NCI-H510A (cell line): ENCODE measurements around the gene FGD6.
"Not testable (repeated sequence)": the region's sequence is repeated elsewhere in the genome, so short reads cannot be mapped to it uniquely, and the experiment has no call there.

Experiments
- DNase-seq: peaks from one replicate; lab custom pipeline; 2025; lab: John Stamatoyannopoulos, UW

Gene FGD6

GRCh38 chr12:95126076-95126475 is 91.2 kb downstream of the FGD6 start:
- no peak for DNase-seq

- no peak for DNase-seq
Measured at GRCh38 chr12:95124106-95124505, 93.2 kb downstream of the FGD6 start.

- DNase-seq = no peak
Measured at GRCh38 chr12:95118788-95119179, 98.5 kb downstream of the FGD6 start.

- DNase-seq = no peak
Measured at GRCh38 chr12:95118138-95118787, 99.0 kb downstream of the FGD6 start.

- DNase-seq = peak; percentile 28
Measured at GRCh38 chr12:95117178-95117599, 100.1 kb downstream of the FGD6 start.

- DNase-seq = no peak
Measured at GRCh38 chr12:95116773-95117172, 100.5 kb downstream of the FGD6 start.

- DNase-seq = no peak
Measured at GRCh38 chr12:95116341-95116740, 100.9 kb downstream of the FGD6 start.

- DNase-seq = no peak
Measured at GRCh38 chr12:95115641-95116040, 101.6 kb downstream of the FGD6 start.

GRCh38 chr12:95114766-95115405 is 102.4 kb downstream of the FGD6 start:
- DNase-seq = no peak

GRCh38 chr12:95107362-95107761 is 109.9 kb downstream of the FGD6 start:
- no peak for DNase-seq

- DNase-seq = no peak
Measured at GRCh38 chr12:95105540-95105939, 111.7 kb downstream of the FGD6 start.

- DNase-seq = no peak
Measured at GRCh38 chr12:95104919-95105452, 112.3 kb downstream of the FGD6 start.

GRCh38 chr12:95102916-95103671 is 114.2 kb downstream of the FGD6 start:
- DNase-seq = peak; percentile 76

GRCh38 chr12:95101957-95102356 is 115.3 kb downstream of the FGD6 start:
- not testable (repeated sequence) for DNase-seq

GRCh38 chr12:95100264-95101190 is 116.7 kb downstream of the FGD6 start:
- no peak for DNase-seq

- DNase-seq = no peak
Measured at GRCh38 chr12:95099270-95099790, 117.9 kb downstream of the FGD6 start.

- DNase-seq = no peak
Measured at GRCh38 chr12:95096852-95097251, 120.4 kb downstream of the FGD6 start.

- no peak for DNase-seq
Measured at GRCh38 chr12:95096378-95096777, 120.9 kb downstream of the FGD6 start.

GRCh38 chr12:95095866-95096265 is 121.4 kb downstream of the FGD6 start:
- not testable (repeated sequence) for DNase-seq

- DNase-seq = no peak
Measured at GRCh38 chr12:95089462-95089861, 127.8 kb downstream of the FGD6 start.

GRCh38 chr12:95088379-95088778 is 128.9 kb downstream of the FGD6 start:
- no peak for DNase-seq
